Astrocyte (in vitro differentiated cells and primary cell): Measurements from ENCODE around the gene IFIT2. TPM values are rescaled to one million over a fixed set of nuclear protein-coding genes. Genes with fewer than 3 reads are reported as not detected.
"Not testable (repeated sequence)": the region's sequence is repeated elsewhere in the genome, so short reads cannot be mapped to it uniquely, and the experiment has no call there.

Experiments
- DNase-seq: peaks from one replicate; pipeline ENCODE4 v3.0.0-alpha.2; 2010; ENCODE audit warnings: low read depth
- FAIRE-seq: peaks from 2 replicates; lab custom pipeline; 2011; peaks lifted over from hg19 to GRCh38; lab: Jason Lieb, UNC
- H2AFZ ChIP-seq: 2 replicates; pipeline ENCODE4 v1.6.0; 2012; ENCODE audit warnings: low read depth, low read length, inconsistent platforms
- H3K27ac ChIP-seq: 2 replicates; pipeline ENCODE4 v1.5.1; 2011; ENCODE audit warnings: low read depth, low read length, inconsistent platforms
- H3K27me3 ChIP-seq: 2 replicates; pipeline ENCODE4 v1.6.0; 2011; ENCODE audit warnings: low read length, inconsistent platforms; ENCODE audit not compliant: insufficient read depth
- H3K36me3 ChIP-seq: 2 replicates; pipeline ENCODE4 v1.5.1; 2011; ENCODE audit warnings: low read length, inconsistent platforms; ENCODE audit not compliant: insufficient read depth
- H3K4me1 ChIP-seq: 2 replicates; pipeline ENCODE4 v1.5.1; 2011; ENCODE audit warnings: low read length, inconsistent platforms; ENCODE audit not compliant: insufficient read depth
- H3K4me2 ChIP-seq: 2 replicates; pipeline ENCODE4 v1.6.0; 2012; ENCODE audit warnings: low read length, inconsistent platforms
- H3K4me3 ChIP-seq: 2 replicates; pipeline ENCODE4 v1.5.1; 2011; ENCODE audit warnings: low read depth, mild to moderate bottlenecking, low read length, inconsistent platforms; ENCODE audit not compliant: insufficient read depth
- H3K79me2 ChIP-seq: 2 replicates; pipeline ENCODE4 v1.6.0; 2012; ENCODE audit warnings: mild to moderate bottlenecking, low read length, inconsistent platforms; ENCODE audit not compliant: insufficient read depth
- H3K9ac ChIP-seq: 2 replicates; pipeline ENCODE4 v1.6.0; 2012; ENCODE audit warnings: mild to moderate bottlenecking, low read length, inconsistent platforms
- H3K9me3 ChIP-seq: 2 replicates; pipeline ENCODE4 v1.5.1; 2012; ENCODE audit warnings: low read depth, mild to moderate bottlenecking, low read length, inconsistent platforms; ENCODE audit not compliant: insufficient read depth
- H4K20me1 ChIP-seq: 2 replicates; pipeline ENCODE4 v1.6.0; 2012; ENCODE audit warnings: low read length, inconsistent platforms; ENCODE audit not compliant: insufficient read depth
- H3K27ac Mint-ChIP-seq: one replicate; pipeline ENCODE4 v1.8.0; 2021; ENCODE audit warnings: mild to moderate bottlenecking, mixed read lengths; ENCODE audit not compliant: unreplicated experiment
- H3K27me3 Mint-ChIP-seq: one replicate; pipeline ENCODE4 v1.8.0; 2021; ENCODE audit warnings: low read depth, mixed read lengths; ENCODE audit not compliant: unreplicated experiment
- H3K36me3 Mint-ChIP-seq: one replicate; pipeline ENCODE4 v1.8.0; 2021; ENCODE audit warnings: low read depth, mixed read lengths; ENCODE audit not compliant: unreplicated experiment
- H3K4me1 Mint-ChIP-seq: one replicate; pipeline ENCODE4 v1.8.0; 2021; ENCODE audit warnings: low read depth, mixed read lengths; ENCODE audit not compliant: unreplicated experiment
- H3K4me3 Mint-ChIP-seq: one replicate; pipeline ENCODE4 v1.8.0; 2021; ENCODE audit warnings: mild to moderate bottlenecking, moderate library complexity, mixed read lengths; ENCODE audit not compliant: unreplicated experiment
- H3K9me3 Mint-ChIP-seq: one replicate; pipeline ENCODE4 v1.8.0; 2021; ENCODE audit warnings: mild to moderate bottlenecking, mixed read lengths; ENCODE audit not compliant: unreplicated experiment
- EZH2 ChIP-seq: IDR thresholded peaks from 2 replicates; pipeline ENCODE4 v1.6.1; 2012; ENCODE audit warnings: mild to moderate bottlenecking, low read length, inconsistent platforms; ENCODE audit not compliant: insufficient read depth
- total RNA-seq: library from RNA; stranded (reverse); gene quantifications from 2 replicates; pipeline ENCODE4 v1.2.1, GENCODE V29; 2021
- TF ChIP-seq, protein P1 (sequence below): IDR thresholded peaks from 2 replicates; pipeline ENCODE4 v1.5.1; 2011; ENCODE audit warnings: low read depth, mild to moderate bottlenecking, inconsistent platforms, low read length, moderate library complexity; ENCODE audit not compliant: insufficient read depth

Gene IFIT2
- total RNA-seq, 1 donor from 2014 or later: 36.0 TPM

DNA sequence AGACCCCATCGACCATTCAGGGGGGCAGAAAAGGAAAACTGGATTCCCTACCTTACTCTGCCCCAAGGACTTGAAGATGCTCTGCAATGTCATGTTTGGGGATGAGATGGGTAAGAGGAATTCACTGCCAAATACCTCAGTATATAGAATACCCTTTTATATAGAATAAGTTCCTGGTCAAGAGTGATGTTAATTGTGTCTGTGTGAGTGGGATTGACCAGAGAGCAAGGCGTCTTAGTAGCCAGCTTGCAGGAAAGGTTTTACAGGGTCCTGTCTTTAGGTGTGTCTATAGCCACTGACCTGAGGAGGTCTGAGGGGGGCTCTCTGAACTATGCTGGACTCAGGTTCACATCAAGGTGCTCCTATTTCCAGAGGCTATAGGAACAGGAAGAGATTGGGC, 27.3 kb downstream of the IFIT2 start:
- no peak for DNase-seq
- no peaks in the 10 kb centered on the region for H4K20me1 ChIP-seq
- H3K79me2 ChIP-seq: no peaks in the 10 kb centered on the region
- no peak overlapping the region for H3K9ac ChIP-seq
- H3K4me1 ChIP-seq: peaks cover 27% of the 10 kb centered on the region
- peaks cover 8% of the 10 kb centered on the region for H3K36me3 Mint-ChIP-seq
- no peak for FAIRE-seq
- no peaks in the 10 kb centered on the region for H3K27me3 ChIP-seq
- no peaks in the 10 kb centered on the region for H3K27me3 Mint-ChIP-seq
- H2AFZ ChIP-seq: no peak overlapping the region
- no peaks in the 10 kb centered on the region for H3K36me3 ChIP-seq
- H3K27ac Mint-ChIP-seq: peak overlapping the region; percentile 99
- H3K4me1 Mint-ChIP-seq: peaks cover 44% of the 10 kb centered on the region
- H3K4me2 ChIP-seq: peak overlapping the region; percentile 91
- no peak overlapping the region for H3K27ac ChIP-seq
- no peak overlapping the region for H3K4me3 ChIP-seq
- TF ChIP-seq, protein P1, sequence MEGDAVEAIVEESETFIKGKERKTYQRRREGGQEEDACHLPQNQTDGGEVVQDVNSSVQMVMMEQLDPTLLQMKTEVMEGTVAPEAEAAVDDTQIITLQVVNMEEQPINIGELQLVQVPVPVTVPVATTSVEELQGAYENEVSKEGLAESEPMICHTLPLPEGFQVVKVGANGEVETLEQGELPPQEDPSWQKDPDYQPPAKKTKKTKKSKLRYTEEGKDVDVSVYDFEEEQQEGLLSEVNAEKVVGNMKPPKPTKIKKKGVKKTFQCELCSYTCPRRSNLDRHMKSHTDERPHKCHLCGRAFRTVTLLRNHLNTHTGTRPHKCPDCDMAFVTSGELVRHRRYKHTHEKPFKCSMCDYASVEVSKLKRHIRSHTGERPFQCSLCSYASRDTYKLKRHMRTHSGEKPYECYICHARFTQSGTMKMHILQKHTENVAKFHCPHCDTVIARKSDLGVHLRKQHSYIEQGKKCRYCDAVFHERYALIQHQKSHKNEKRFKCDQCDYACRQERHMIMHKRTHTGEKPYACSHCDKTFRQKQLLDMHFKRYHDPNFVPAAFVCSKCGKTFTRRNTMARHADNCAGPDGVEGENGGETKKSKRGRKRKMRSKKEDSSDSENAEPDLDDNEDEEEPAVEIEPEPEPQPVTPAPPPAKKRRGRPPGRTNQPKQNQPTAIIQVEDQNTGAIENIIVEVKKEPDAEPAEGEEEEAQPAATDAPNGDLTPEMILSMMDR: no peak
- no peak for TF ChIP-seq EZH2
- H3K9me3 ChIP-seq: no peaks in the 10 kb centered on the region
- peak overlapping the region; percentile 97 for H3K4me3 Mint-ChIP-seq
- H3K9me3 Mint-ChIP-seq: peaks cover 2% of the 10 kb centered on the region

DNA sequence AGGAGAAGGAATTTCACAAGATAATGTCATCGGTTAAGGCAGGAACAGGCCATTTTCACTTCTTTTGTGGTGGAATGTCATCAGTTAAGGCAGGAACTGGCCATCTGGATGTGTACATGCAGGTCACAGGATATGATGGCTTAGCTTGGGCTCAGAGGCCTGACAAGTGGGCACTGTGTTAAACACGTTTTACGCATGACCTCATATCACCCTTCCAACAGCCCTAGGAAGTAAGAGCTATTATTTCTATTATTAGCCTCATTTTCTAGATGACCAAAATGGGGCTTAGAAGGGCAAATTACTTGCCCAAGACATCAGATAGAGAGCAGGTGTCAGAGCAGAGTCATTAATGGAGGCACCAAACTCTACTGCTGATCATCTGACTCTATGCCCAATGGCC, 28.2 kb downstream of the IFIT2 start:
- H3K9me3 ChIP-seq, H3K4me3 ChIP-seq, H2AFZ ChIP-seq, DNase-seq, H3K4me2 ChIP-seq, H3K9me3 Mint-ChIP-seq, H3K36me3 ChIP-seq, H3K27me3 ChIP-seq, H3K27me3 Mint-ChIP-seq, H4K20me1 ChIP-seq, H3K9ac ChIP-seq, H3K79me2 ChIP-seq, FAIRE-seq, H3K36me3 Mint-ChIP-seq, H3K27ac ChIP-seq: not testable (repeated sequence)
- H3K27ac Mint-ChIP-seq: peak overlapping the region; percentile 55
- H3K4me1 Mint-ChIP-seq: peaks cover 44% of the 10 kb centered on the region
- H3K4me3 Mint-ChIP-seq: peak overlapping the region; percentile 97
- peaks cover 27% of the 10 kb centered on the region for H3K4me1 ChIP-seq

DNA sequence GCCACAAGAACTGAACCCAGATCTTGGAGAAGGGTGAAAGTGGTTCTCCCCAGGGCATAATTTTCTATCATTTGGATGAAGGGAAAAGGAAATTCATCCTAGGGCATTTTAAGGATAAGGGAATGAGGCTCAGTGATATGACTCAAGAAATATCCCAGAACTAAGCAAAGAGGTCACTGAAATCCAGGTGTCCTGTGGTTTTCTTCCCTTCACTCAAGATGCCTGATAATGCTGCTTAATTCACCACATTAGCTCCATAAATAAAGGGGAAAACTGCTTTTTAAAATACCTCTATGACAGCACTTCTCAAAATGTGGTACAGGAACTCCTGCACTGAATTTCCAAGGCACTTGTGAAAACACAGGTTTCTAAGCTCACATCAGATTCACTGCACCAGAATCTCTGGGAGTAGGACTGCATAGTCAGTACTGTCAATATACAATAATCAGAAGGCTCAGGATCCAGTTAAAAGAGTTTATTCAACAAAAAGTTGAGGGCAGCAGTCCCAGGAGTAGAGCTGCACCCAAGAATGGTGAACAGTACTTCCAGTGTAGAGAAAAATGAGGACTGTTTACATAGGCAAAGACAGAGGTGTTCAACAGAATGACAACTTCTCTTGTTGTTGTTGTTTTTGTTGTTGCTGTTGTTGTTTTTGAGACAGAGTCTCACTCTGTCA, 28.8 kb downstream of the IFIT2 start:
- TF ChIP-seq, protein P1: no peak
- no peak for TF ChIP-seq EZH2
- Histone ChIP-seq H3K79me2 (no peaks in the 10 kb centered on the region), H3K27me3 (no peaks in the 10 kb centered on the region), H3K36me3 (no peaks in the 10 kb centered on the region), H3K4me2 (no peak overlapping the region), H3K27ac (no peak overlapping the region), H3K4me3 (no peak overlapping the region), H3K9me3 (no peaks in the 10 kb centered on the region), H2AFZ (no peak overlapping the region), H4K20me1 (no peaks in the 10 kb centered on the region), H3K9ac (no peak overlapping the region), H3K4me1 (peaks cover 27% of the 10 kb centered on the region)
- H3K27me3 Mint-ChIP-seq: no peaks in the 10 kb centered on the region
- peaks cover 11% of the 10 kb centered on the region for H3K36me3 Mint-ChIP-seq
- FAIRE-seq (no peak), DNase-seq (no peak)
- H3K4me1 Mint-ChIP-seq: peaks cover 50% of the 10 kb centered on the region
- H3K4me3 Mint-ChIP-seq: peak overlapping the region; percentile 97
- no peaks in the 10 kb centered on the region for H3K9me3 Mint-ChIP-seq
- H3K27ac Mint-ChIP-seq: peak overlapping the region; percentile 45

DNA sequence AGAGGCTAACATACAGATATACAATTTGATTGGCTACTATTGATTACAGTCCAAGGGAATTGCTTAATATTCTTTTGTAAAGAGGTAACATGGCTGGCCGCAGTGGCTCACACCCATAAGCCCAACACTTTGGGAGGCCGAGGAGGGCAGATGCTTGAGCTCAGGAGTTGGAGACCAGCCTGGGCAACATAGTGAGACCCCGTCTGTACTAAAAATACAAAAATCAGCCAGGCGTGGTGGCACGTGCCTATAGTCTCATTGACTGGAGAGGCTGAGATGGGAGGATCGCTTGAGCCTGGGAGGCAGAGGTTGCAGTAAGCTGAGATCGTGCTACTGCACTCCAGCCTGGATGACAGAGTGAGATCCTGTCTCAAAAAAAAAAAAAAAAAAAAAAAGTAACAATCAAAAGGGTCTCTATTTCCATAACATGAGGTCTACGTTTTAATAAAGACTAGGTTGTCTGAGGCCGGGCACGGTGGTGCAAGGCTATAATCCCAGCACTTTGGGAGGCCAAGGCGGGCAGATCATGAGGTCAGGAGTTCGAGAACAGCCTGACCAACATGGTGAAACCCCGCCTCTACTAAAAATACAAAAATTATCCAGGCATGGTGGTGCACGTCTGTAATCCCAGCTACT, 29.8 kb downstream of the IFIT2 start:
- H3K4me3 ChIP-seq, H3K27ac ChIP-seq, DNase-seq, H3K9me3 Mint-ChIP-seq, H4K20me1 ChIP-seq, H3K36me3 ChIP-seq, H2AFZ ChIP-seq, H3K9me3 ChIP-seq, FAIRE-seq, H3K79me2 ChIP-seq, H3K27me3 ChIP-seq, H3K9ac ChIP-seq, H3K27me3 Mint-ChIP-seq: not testable (repeated sequence)
- H3K27ac Mint-ChIP-seq: peak overlapping the region; percentile 95
- H3K4me1 Mint-ChIP-seq: peaks cover 53% of the 10 kb centered on the region
- H3K36me3 Mint-ChIP-seq: peaks cover 14% of the 10 kb centered on the region
- peak overlapping the region; percentile 76 for H3K4me2 ChIP-seq
- peaks cover 27% of the 10 kb centered on the region for H3K4me1 ChIP-seq
- H3K4me3 Mint-ChIP-seq: peak overlapping the region; percentile 97
